Neural crest cell (in vitro differentiated cells): ENCODE measurements around the gene SLX9. TPM values are rescaled to one million over a fixed set of nuclear protein-coding genes. Genes with fewer than 3 reads are reported as not detected.

Experiments
- DNase-seq: peaks from one replicate; pipeline ENCODE4 v3.0.0; 2021; ENCODE audit warnings: low read depth, mixed read lengths, low spot score
- H3K27ac Mint-ChIP-seq: one replicate; pipeline ENCODE4 v1.8.0; 2021; ENCODE audit warnings: mild to moderate bottlenecking, mixed read lengths; ENCODE audit not compliant: unreplicated experiment
- H3K27me3 Mint-ChIP-seq: 2 replicates; pipeline ENCODE4 v1.8.0; 2021; ENCODE audit warnings: low read depth, mild to moderate bottlenecking, mixed read lengths
- H3K36me3 Mint-ChIP-seq: 2 replicates; pipeline ENCODE4 v1.8.0; 2021; ENCODE audit warnings: low read depth, mild to moderate bottlenecking, mixed read lengths
- H3K4me1 Mint-ChIP-seq: 2 replicates; pipeline ENCODE4 v1.8.0; 2021; ENCODE audit warnings: mixed read lengths
- H3K4me3 Mint-ChIP-seq: one replicate; pipeline ENCODE4 v1.8.0; 2021; ENCODE audit warnings: mild to moderate bottlenecking, mixed read lengths
- H3K9me3 Mint-ChIP-seq: 2 replicates; pipeline ENCODE4 v1.8.0; 2021; ENCODE audit warnings: mixed read lengths
- total RNA-seq: library from RNA; stranded (reverse); gene quantifications from 2 replicates; pipeline ENCODE4 v1.2.1, GENCODE V29; 2021
- TF ChIP-seq, protein P1 (sequence below): fragments of 200-600 bp; sonication (generic); conservative IDR thresholded peaks from 2 replicates; pipeline ENCODE4 v1.5.0; 2021; ENCODE audit warnings: antibody characterized with exemption, mild to moderate bottlenecking

Gene SLX9
- total RNA-seq, 1 donor from 2014 or later = 42.3 TPM

- Mint-ChIP-seq H3K27ac (no peak overlapping the region), H3K36me3 (peaks cover 7% of the 10 kb centered on the region), H3K4me1 (peaks cover 25% of the 10 kb centered on the region), H3K9me3 (no peaks in the 10 kb centered on the region), H3K27me3 (no peaks in the 10 kb centered on the region), H3K4me3 (no peak overlapping the region)
- TF ChIP-seq, protein P1, sequence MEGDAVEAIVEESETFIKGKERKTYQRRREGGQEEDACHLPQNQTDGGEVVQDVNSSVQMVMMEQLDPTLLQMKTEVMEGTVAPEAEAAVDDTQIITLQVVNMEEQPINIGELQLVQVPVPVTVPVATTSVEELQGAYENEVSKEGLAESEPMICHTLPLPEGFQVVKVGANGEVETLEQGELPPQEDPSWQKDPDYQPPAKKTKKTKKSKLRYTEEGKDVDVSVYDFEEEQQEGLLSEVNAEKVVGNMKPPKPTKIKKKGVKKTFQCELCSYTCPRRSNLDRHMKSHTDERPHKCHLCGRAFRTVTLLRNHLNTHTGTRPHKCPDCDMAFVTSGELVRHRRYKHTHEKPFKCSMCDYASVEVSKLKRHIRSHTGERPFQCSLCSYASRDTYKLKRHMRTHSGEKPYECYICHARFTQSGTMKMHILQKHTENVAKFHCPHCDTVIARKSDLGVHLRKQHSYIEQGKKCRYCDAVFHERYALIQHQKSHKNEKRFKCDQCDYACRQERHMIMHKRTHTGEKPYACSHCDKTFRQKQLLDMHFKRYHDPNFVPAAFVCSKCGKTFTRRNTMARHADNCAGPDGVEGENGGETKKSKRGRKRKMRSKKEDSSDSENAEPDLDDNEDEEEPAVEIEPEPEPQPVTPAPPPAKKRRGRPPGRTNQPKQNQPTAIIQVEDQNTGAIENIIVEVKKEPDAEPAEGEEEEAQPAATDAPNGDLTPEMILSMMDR = no peak
- no peak for DNase-seq
Observed at GRCh38 chr21:44960141-44961092, 20.6 kb downstream of the SLX9 start.

DNA sequence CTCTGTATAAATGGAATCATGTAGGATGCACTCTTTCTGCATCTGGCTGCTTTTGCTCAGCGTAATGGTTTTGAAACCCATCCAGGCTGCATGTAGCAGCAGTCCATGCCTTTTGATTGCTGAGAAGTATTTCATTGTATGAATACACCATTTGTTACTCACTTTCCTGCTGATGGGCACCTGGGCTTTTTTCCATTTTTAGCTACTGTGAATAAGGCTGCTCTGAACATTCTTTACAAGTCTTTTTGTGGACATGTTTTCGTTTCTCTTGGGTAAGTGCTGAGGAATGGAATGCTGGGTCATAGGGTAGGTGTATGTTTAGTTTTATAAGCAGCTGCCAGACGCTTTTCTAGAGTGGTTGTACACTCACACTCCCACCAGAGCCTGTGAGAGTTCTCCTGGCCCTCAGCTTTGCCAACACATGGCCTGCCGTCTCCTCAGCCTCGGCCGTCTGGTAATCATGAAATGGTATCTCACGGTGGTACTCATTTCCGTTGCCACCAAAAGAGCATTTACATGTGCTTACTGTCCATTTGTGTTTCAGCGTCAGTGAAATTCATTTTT is 22.7 kb downstream of the SLX9 start:
- TF ChIP-seq, protein P1 = no peak
- Mint-ChIP-seq H3K27me3 (no peaks in the 10 kb centered on the region), H3K36me3 (peaks cover 8% of the 10 kb centered on the region), H3K4me3 (no peak overlapping the region), H3K9me3 (no peaks in the 10 kb centered on the region), H3K27ac (peak overlapping the region; percentile 35), H3K4me1 (peaks cover 18% of the 10 kb centered on the region)
- no peak for DNase-seq

DNA sequence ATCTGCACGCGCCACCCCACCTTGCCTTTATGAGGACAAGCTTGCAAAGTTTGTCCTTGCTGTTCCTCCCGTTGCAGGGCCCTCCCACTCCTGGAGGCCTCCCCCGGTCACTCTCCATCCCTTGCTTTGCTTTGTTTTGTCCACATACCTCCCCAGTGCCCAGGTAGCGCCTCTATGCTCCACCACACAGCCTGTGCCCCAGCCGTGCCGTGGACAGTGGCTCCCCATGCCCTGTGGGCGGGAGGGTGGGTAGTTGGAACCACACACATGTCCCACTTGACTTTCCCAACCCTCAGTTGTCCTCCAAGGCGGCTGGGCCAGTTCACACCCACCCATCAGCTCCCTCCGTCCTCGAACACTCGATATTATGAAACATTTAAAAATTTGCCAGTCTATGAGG is 24.6 kb downstream of the SLX9 start:
- Mint-ChIP-seq H3K36me3 (peaks cover 6% of the 10 kb centered on the region), H3K27me3 (no peaks in the 10 kb centered on the region), H3K9me3 (no peaks in the 10 kb centered on the region), H3K4me1 (peaks cover 1% of the 10 kb centered on the region), H3K27ac (no peak overlapping the region), H3K4me3 (no peak overlapping the region)
- TF ChIP-seq, protein P1 = no peak
- no peak for DNase-seq

DNA sequence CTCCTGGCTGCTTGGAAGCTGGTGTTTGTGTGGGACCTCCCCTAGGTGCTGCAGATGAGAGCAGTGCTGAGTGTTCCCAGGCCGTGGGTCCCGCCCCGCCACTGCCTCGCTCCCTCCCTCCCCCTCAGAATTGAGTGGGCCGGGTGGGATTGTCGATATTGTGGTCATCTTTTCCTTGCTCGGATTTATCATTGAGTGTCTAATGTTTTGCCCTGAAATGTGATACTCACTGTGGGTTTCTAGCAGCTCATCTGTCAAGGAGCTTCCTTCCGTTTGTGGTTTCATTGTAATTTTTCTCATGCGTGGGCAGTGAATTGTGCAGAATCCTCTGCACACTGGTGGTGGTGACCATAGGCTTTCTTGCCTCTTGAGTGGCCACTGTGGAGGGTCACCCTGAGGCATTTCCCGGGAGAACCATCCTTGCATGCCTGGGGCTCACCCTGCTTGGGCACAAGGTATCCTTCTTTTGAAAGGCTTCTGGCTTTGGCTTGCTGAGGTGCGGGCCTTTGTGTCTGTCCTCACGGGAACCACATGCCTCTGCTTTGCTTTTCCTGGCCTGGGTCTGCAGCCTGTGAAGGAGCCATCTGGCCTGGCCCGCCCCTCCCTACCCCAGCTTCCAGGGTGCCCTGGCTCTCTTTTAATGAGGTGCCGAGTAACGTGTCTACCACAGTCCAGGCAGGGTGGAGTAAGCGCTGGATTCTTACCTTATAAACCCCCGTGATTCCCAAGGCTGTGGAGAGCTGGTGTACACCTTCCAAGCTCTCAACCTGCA is 25.6 kb downstream of the SLX9 start:
- DNase-seq = no peak
- Mint-ChIP-seq H3K27ac (no peak overlapping the region), H3K4me1 (peaks cover 11% of the 10 kb centered on the region), H3K4me3 (no peak overlapping the region), H3K9me3 (no peaks in the 10 kb centered on the region), H3K36me3 (peaks cover 8% of the 10 kb centered on the region), H3K27me3 (no peaks in the 10 kb centered on the region)
- TF ChIP-seq, protein P1 = no peak

DNA sequence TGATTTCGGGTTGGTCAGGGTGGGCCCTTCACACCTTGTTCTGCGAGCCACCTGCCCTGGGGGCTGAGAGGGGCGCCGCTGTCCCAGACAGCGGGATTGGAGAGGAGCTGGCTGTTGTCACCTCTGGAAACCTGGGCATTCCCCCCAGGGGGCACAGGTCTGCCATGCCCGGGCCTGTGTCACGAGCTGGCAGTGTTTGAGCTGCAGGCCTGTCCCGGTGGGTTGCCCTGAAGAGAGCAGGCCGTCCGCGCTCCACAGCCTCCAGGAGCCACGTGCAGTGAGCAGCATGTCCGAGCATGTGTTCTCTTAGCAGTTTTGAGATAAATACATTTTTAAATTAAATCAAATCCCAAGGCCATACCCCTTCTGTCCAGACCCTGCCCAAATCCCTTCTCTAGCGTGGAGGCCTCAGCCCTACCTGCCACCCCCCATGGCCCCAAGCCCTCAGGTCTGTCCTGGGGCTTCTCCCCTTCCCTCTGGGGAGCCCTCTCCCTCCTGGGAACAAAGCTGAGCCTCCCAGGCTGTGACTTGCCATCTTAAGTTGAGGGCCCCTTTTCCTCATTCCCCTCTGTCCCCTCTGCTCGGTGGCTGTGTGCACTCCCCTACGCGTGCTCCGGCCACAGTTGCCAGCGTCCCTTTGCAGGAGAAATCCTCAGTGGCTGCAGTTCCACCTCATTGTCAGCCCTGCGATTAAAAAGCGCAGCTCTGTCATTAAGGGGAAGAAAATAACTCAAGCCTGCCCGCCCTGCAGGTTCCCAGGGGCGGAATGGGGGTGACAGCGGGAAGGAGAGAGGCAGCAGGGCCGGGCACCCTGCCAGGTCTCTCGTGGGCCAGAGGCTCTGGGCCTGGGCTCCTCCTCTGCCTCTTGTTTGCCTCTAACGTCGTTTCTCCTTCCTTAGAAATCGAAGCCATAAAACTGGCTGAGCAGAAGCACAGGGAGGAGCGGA is 26.6 kb downstream of the SLX9 start:
- Mint-ChIP-seq H3K9me3 (no peaks in the 10 kb centered on the region), H3K4me1 (peaks cover 11% of the 10 kb centered on the region), H3K4me3 (no peak overlapping the region), H3K27ac (no peak overlapping the region), H3K36me3 (peaks cover 8% of the 10 kb centered on the region), H3K27me3 (no peaks in the 10 kb centered on the region)
- TF ChIP-seq, protein P1 = no peak
- DNase-seq = no peak
